ENCODE data around the gene CASP9. TPM values are rescaled to one million over a fixed set of nuclear protein-coding genes. Genes with fewer than 3 reads are reported as not detected.

CASP9 gene
- total and polyA plus RNA-seq, 2 of the 13 experiments (the other 11 are each of a cell fraction or from before 2014, with no cell fraction given), result 8.5 to 11.5 TPM

- POLR2A ChIA-PET, result no interaction called here
- no peak for TF ChIP-seq SOX13 (IDR thresholded peaks at IDR 0.05)
- TF ChIP-seq SOX13 (CRISPR knock-in tag; conservative IDR thresholded peaks at IDR 0.05 in 1 of 2, IDR thresholded peaks at IDR 0.05 in 1 of 2), result 0 out of 4 replicates have a peak, but pooled peaks of 1 of the 2 experiments have one; percentile 4
- TF ChIP-seq ZNF556 (CRISPR knock-in tag; IDR thresholded peaks at IDR 0.05; ENCODE audit: borderline replicate concordance), result no peak
- 0 out of 2 replicates have a peak, but pooled peaks cover 3% of the 10 kb centered on the region for H4K20me1 ChIP-seq (ENCODE audit: insufficient read depth, low read length)
- H3K4me3 ChIP-seq (replicated peaks in 1 of 3; ENCODE audit: insufficient read depth in 1 of 3, low read depth in 2 of 3, low read length in 3 of 3), result no peak overlapping the region
- no peak for FAIRE-seq
- no peak overlapping the region for H3K4me2 ChIP-seq (ENCODE audit: low read depth, low read length)
- intact Hi-C loops (cut with micrococcal nuclease; ENCODE audit: unreplicated experiment), result no loop called here
- no peak overlapping the region for H3K9ac ChIP-seq (ENCODE audit: insufficient read depth, low read depth, low read length)
- no TSS peak for BruUV-seq (replicated peaks)
- H3K27me3 ChIP-seq (ENCODE audit: control insufficient read depth in 1 of 2, insufficient read depth in 2 of 2, low read length in 2 of 2), result peaks cover 0 to 11% of the 10 kb centered on the region in 2 experiments; a peak in 3 of 5 replicates
- no peaks in the 10 kb centered on the region for H3K79me2 ChIP-seq (ENCODE audit: insufficient read depth, low read length)
- CTCF ChIA-PET (ENCODE audit: low intra/inter-chr PET ratio, low total read pairs), result no interaction called here
- in situ Hi-C loops (cut with HindIII; ENCODE audit: extremely low pct_ligation_motif_present, low pct_unique_long_range_greater_than_20kb), result no loop called here
- 0% methylated on average over 5 of the region's 5 CpGs for WGBS (ENCODE audit: low lambda C conversion rate)
- no peak overlapping the region for H3K27ac ChIP-seq (ENCODE audit: extremely low read length, insufficient read depth, low read length)
- no peaks in the 10 kb centered on the region for H3K9me3 ChIP-seq (ENCODE audit: low read length)
- H3K4me1 ChIP-seq (ENCODE audit: insufficient read depth, low read length), result peaks cover 12% of the 10 kb centered on the region
- ATAC-seq, result peak; percentile 41; the same call in 1 of the 3 replicates
- no peaks in the 10 kb centered on the region for H3K36me3 ChIP-seq (replicated peaks in 1 of 2; ENCODE audit: control insufficient read depth in 1 of 2, insufficient read depth in 2 of 2, low read length in 2 of 2)
- H2AFZ ChIP-seq (ENCODE audit: low read length), result no peak overlapping the region
- no peak for DNase-seq (ENCODE audit: low spot score)
Measured at GRCh38 chr1:15443281-15443680, 80.7 kb downstream of the CASP9 start.

DNA sequence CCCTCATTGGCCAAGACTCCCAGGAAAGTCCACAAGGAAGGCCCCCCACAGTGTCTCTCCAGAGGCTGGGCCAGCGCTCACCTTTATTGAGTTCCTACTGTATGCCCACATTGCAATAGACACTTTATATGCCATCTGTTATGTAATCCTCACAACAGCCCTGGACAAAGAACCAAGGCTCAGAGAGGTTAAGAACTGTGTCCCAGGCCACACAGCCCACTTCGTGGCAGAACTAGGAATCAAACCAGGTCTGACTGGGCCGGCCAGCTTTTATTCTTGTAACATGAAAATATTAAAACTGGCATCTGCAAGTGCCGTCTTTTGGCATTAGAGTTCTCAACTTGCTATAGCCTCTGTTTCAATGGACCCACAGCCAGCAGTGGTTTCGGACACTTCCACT is 81.3 kb downstream of the CASP9 start:
- no TSS peak for BruUV-seq (replicated peaks)
- Histone ChIP-seq H3K79me2 (ENCODE audit: insufficient read depth, low read length) (no peaks in the 10 kb centered on the region), H3K36me3 (replicated peaks in 1 of 2; ENCODE audit: control insufficient read depth in 1 of 2, insufficient read depth in 2 of 2, low read length in 2 of 2) (no peaks in the 10 kb centered on the region), H3K4me1 (ENCODE audit: insufficient read depth, low read length) (peaks cover 15% of the 10 kb centered on the region), H3K4me3 (replicated peaks in 1 of 3; ENCODE audit: insufficient read depth in 1 of 3, low read depth in 2 of 3, low read length in 3 of 3) (no peak overlapping the region), H3K27ac (ENCODE audit: extremely low read length, insufficient read depth, low read length) (no peak overlapping the region), H4K20me1 (ENCODE audit: insufficient read depth, low read length) (0 out of 2 replicates have a peak, but pooled peaks cover 3% of the 10 kb centered on the region), H3K9me3 (ENCODE audit: low read length) (no peaks in the 10 kb centered on the region), H3K4me2 (ENCODE audit: low read depth, low read length) (no peak overlapping the region), H3K27me3 (ENCODE audit: control insufficient read depth in 1 of 2, insufficient read depth in 2 of 2, low read length in 2 of 2) (peaks cover 0 to 11% of the 10 kb centered on the region in 2 experiments; a peak in 3 of 5 replicates), H2AFZ (ENCODE audit: low read length) (no peak overlapping the region), H3K9ac (ENCODE audit: insufficient read depth, low read depth, low read length) (no peak overlapping the region)
- DNase-seq (ENCODE audit: low spot score) (no peak), FAIRE-seq (no peak), ATAC-seq (no peak)
- in situ Hi-C loops (cut with HindIII; ENCODE audit: extremely low pct_ligation_motif_present, low pct_unique_long_range_greater_than_20kb), result no loop called here
- POLR2A ChIA-PET, result no interaction called here
- CTCF ChIA-PET (ENCODE audit: low intra/inter-chr PET ratio, low total read pairs), result no interaction called here
- intact Hi-C loops (cut with micrococcal nuclease; ENCODE audit: unreplicated experiment), result no loop called here
- TF ChIP-seq HDAC2 (CRISPR knock-in tag; IDR thresholded peaks at IDR 0.05), result no peak
- no peak for TF ChIP-seq ZNF10 (CRISPR knock-in tag; IDR thresholded peaks at IDR 0.05; ENCODE audit: borderline replicate concordance, low read depth)
- no peak for TF ChIP-seq ZNF552 (CRISPR knock-in tag; IDR thresholded peaks at IDR 0.05; ENCODE audit: borderline replicate concordance)
- TF ChIP-seq ZNF768 (CRISPR knock-in tag; IDR thresholded peaks at IDR 0.05), result peak; percentile 73; the same call in 1 of the 2 replicates
- 26% methylated on average over 5 of the region's 5 CpGs for WGBS (ENCODE audit: low lambda C conversion rate)

Data from HepG2 (cell line).